NT2/D1 (cell line): ENCODE data around the gene PCYT2.

ENCODE experiments used
- SUZ12 ChIP-seq: IDR thresholded peaks from 2 replicates; pipeline ENCODE4 v1.6.1; 2011; ENCODE audit not compliant: insufficient read length, insufficient read depth; ENCODE audit errors: extremely low read depth
- ZNF274 ChIP-seq: IDR thresholded peaks from 2 replicates; pipeline ENCODE4 v1.6.1; 2011; ENCODE audit warnings: mild to moderate bottlenecking, low read depth, low read length

DNA sequence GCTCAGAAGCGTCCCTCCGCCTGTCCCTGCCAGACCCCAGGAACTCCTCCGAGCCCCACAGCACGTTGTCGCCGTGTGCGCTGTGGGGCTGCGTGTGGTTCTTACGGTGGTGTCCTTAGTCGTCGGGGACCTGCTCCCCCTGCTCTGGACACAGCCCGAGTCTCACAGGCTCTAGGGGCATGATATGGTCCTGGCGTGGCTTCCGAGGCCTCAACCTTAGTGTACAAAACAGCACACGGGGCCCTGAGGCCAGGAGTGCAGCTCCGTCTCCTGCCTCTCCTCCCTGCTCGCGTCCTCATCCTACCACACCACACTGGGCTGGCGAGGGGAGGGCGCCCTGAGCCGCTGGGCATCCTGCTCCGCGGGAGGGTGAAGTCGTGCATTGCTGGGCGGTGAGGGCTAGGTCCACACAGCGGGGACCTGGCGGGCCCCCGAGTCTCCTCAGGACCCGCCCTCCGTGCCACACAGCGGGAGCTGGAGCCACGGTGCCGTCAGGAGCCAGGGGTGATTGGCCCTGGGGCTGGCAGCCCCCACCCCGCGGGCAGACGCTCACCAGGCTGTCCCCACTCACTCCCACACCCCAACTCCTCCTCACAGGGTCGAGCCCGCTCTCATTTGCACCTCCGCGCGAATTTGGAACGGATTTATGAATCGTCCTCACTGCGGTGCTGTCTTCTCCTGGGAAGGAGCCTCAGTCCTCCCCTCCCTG is 17.5 kb upstream of the PCYT2 start:
- no peak for TF ChIP-seq ZNF274
- TF ChIP-seq SUZ12, result no peak
